HFF-Myc (cell line): Measurements from ENCODE around the gene ZNF407.

Source experiments
- DNase-seq: peaks from one replicate; pipeline ENCODE4 v3.0.0-alpha.2; 2011; ENCODE audit warnings: low read depth; ENCODE audit errors: extremely low read depth
- H3K4me3 ChIP-seq: replicated peaks from 2 replicates; pipeline ENCODE4 v1.5.1; 2011; ENCODE audit warnings: low read depth, mild to moderate bottlenecking, control low read depth, low read length
- CTCF ChIP-seq: IDR thresholded peaks from 2 replicates; pipeline ENCODE4 v1.5.1; 2012; ENCODE audit warnings: mild to moderate bottlenecking, low read depth, low read length, control low read depth; ENCODE audit errors: missing control alignments

Gene ZNF407

DNA sequence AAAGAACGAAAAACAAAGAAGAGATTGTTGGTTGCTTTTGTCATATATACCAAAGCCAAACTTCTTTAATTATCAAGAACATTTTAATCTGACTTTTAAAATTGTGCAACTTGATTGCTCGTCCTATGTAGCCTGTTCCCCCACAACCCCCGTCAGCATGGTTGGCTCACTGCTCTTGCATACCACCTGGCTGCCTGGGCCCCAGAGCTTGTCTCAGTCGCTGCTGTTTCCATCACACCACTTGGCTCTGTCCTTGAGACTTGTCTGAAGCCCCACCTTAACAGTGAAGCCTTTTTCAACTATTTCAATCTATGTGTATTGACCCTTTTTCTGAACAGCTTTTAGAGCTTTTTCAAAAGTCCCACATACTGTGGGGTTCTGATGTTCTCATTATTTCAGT is 270.8 kb downstream of the ZNF407 start:
- no peak for TF ChIP-seq CTCF
- no peak overlapping the region for H3K4me3 ChIP-seq
- DNase-seq, result no peak

- H3K4me3 ChIP-seq, result no peak overlapping the region
- no peak for TF ChIP-seq CTCF
- no peak for DNase-seq
Observed at GRCh38 chr18:74869904-74870863, 272.5 kb downstream of the ZNF407 start.

DNA sequence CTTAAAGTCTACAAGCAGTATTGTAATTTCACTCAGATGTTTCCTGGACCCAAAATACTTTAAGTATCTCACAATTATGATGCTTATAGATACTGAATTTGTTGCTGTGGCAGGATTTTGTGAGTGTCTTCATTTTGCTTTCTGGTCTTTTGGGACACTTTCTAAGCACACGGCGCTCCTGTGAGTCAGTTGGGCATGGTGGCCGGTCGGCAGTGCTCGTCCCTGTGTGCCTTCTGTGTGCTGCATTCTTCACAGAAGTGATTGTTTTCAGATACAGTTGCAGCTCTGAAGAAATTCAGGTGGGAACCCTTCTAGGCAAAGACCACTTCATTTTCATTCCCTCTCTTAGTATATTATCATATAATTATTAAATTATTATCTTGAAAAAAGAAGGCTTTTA is 273.3 kb downstream of the ZNF407 start:
- no peak for DNase-seq

DNA sequence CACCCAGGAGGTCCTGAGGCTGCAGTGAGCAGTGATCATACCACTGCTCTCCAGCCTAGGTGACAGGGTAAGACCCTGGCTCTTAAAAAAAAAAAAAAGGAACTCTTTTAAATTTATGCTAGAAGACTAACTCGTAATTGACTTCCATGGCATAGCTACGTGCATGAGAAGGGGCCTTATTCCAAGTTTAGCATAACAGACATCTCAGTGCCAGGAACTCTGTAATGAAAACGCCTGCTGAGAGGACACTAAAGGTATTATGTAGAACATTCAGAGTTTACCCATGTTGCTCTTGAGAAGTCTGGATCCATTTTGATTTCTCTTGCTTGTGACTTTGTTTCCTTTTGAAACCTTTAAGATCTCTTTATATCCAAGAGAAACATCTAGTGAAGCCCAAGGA is 276.0 kb downstream of the ZNF407 start:
- no peak overlapping the region for H3K4me3 ChIP-seq
- no peak for DNase-seq
- TF ChIP-seq CTCF, result no peak

More for the DNA sequence above, 273.3 kb downstream of the ZNF407 start:
- TF ChIP-seq CTCF, result no peak
- H3K4me3 ChIP-seq, result no peak overlapping the region

DNA sequence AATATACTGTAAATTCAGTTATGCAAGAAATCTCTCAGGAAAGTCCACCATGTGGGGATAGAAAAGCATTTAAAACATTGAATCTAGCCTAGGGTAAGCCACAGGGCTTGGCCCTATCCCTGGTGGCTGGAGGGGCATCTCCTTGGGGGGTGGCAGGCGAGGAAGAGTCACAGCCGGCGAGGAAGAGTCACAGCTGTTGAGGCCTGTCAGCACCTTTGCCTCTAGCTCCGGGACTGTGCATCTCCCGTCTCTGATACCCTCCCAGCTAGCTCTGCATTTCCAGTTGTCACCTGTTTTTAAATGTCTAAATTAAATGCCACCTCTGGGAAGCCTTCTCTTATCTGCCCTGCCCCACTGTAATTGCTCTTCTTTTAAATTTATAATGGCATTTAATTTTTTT is 276.7 kb downstream of the ZNF407 start:
- no peak for TF ChIP-seq CTCF
- no peak for DNase-seq
- no peak overlapping the region for H3K4me3 ChIP-seq

DNA sequence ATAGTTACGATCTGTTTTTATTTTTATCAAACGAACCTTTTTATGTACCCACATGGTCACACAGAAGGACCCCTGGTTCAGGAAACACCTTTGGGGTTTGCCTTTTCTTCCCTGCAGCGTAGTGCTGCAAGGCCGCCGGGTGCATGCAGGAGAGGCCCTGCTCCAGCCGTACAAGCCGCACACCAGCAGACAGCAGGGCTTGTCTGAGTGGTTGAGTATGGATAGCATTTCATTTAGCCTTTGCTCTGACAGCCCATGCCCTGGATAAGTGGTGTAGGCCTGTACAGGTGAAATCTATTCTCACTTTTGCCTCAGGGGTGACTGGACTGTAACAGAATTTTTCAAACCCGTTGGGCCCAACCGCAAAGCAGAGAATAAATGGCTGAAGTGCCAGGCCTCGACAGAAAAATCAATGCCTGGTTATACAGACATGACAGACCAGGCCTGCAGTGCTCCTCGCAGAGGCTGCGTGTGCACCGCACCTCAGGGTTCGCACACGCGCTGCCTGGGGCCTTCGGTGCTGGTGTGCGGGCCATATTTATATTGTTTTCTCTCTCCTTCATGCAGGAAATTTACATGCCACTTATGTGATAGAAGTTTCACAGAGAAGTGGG is 279.1 kb downstream of the ZNF407 start:
- TF ChIP-seq CTCF, result no peak
- no peak overlapping the region for H3K4me3 ChIP-seq
- no peak for DNase-seq
